ENCODE measurements around the gene GOLGA3.
"Not testable (repeated sequence)": the region's sequence is repeated elsewhere in the genome, so short reads cannot be mapped to it uniquely, and the experiment has no call there.

The GOLGA3 gene

DNA sequence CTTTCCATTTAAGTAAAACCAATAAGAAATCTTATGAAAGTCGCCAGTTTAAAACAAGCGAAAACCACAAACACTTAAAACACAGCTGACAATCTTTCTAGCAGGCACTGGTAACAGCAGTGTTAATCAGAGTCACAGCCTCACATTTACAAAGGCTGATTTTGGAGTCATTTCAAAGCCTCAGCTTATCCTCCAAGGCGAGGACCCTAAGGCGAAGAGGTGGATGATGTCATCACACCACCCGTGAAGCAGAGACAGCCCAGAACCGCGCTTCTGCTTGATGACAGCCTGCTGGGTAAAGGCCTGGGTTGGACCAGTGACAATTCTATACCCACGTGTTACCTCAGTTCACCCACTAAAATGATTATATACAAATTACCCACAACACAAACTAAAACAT, 10.1 kb downstream of the GOLGA3 start:
- DNase-seq (ENCODE audit: extremely low read depth, low read depth) = no peak
- no peak for TF ChIP-seq CTCF (IDR thresholded peaks at IDR 0.05; ENCODE audit: low read depth, low read length)

- no peak for TF ChIP-seq CTCF (IDR thresholded peaks at IDR 0.05; ENCODE audit: low read depth, low read length)
- DNase-seq (ENCODE audit: extremely low read depth, low read depth) = no peak
These were observed 14.4 kb downstream of the GOLGA3 start for GRCh38 chr12:132814232-132814631.

GRCh38 chr12:132813443-132813842, 15.2 kb downstream of the GOLGA3 start:
- DNase-seq (ENCODE audit: extremely low read depth, low read depth) = no peak
- no peak for TF ChIP-seq CTCF (IDR thresholded peaks at IDR 0.05; ENCODE audit: low read depth, low read length)

DNA sequence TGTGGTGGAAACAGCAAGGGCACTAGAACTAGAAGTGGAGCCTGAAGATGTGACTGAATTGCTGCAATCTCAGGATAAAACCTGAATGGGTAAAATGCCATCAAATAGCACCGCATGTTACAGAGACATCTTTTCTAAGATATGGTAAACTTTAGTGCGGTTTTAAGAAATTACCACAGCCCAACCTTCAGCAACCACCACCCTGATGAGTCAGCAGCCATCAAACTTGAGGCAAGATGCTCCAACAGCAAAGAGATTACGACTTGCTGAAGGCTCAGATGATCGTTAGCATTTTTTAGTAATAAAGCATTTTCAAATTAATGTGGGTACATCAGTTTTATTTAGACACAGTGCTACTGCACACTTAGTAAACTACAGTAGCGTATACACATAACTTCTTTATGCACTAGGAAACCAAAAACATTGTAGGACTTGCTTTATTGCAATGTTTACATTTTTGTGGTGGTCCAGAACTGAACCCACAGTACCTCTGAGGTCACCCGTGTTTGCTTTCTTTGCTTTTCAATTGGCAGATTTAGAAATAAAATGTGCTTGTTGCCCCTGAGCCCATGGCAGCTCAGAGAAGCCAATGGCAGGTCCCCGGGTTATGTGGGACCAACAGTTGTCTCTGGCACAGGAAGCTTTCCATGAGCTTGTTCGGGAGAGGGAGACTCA, 15.9 kb downstream of the GOLGA3 start:
- no peak for DNase-seq (ENCODE audit: extremely low read depth, low read depth)
- TF ChIP-seq CTCF (IDR thresholded peaks at IDR 0.05; ENCODE audit: low read depth, low read length) = no peak

DNA sequence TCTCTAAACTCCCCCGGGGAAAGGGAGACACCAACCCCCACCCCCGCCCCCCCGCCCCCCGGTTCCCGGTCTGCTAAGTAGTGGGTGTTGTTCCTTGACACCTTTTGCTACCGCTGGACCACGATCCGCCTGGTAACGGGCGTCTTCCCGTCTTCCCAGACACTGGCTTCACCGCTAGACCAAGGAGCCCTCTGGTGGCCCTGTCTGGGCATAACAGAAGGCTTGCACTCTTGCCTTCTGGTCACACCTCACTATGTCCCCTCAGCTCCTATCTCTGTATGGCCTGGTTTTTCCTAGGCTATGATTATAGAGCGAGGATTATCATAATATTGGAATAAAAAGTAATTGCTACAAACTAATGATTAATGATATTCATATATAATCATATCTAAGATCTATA, 19.3 kb downstream of the GOLGA3 start:
- DNase-seq (ENCODE audit: extremely low read depth, low read depth) = not testable (repeated sequence)

DNA sequence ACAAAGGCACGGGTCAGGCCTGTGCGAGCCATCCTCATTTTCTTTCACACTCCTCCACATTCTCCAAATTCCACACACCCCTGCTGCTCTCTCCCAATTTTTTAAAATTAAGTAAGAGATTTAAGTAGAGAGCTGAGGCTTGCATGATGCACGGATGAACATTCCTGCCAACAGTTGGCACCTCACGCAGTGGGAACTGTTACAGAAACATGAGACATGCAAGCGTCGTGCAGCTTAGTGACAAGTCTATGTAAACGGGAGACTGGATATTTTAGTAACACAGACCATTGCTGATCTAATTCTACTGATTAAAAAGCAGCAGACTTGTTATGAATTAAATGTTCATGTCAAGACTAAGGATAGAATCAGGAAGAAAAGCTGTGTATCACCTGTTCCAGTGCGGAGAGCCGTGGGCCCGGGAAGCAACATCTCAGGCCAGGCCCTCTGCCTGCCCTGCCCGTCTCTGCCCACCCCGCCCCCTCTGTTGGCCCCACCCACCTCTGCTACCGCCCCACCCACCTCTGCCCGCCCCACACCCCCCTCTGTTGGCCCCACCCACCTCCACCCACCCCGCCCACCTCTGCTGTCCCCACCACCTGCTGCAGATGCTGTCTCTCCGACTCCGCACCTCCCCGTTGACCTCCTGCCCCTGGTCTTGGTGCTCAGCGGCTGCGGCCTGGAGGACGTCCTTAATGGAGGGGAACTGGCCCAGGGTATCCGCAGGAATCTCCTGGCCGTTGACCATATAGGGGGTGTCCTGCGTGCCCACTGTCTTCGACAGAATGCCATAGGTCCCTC, 21.2 kb downstream of the GOLGA3 start:
- TF ChIP-seq CTCF (IDR thresholded peaks at IDR 0.05; ENCODE audit: low read depth, low read length) = no peak
- no peak for DNase-seq (ENCODE audit: extremely low read depth, low read depth)

More for the DNA sequence above, 19.3 kb downstream of the GOLGA3 start:
- peak; percentile 30 for TF ChIP-seq CTCF (IDR thresholded peaks at IDR 0.05; ENCODE audit: low read depth, low read length)

- no peak for DNase-seq (ENCODE audit: extremely low read depth, low read depth)
- no peak for TF ChIP-seq CTCF (IDR thresholded peaks at IDR 0.05; ENCODE audit: low read depth, low read length)
These were observed 21.8 kb downstream of the GOLGA3 start for GRCh38 chr12:132806857-132807256.
